H7 (cell line): ENCODE data around the gene SUPT4H1. TPM values are rescaled to one million over a fixed set of nuclear protein-coding genes. Genes with fewer than 3 reads are reported as not detected.

Source experiments
- DNase-seq: peaks from one replicate; pipeline ENCODE4 v3.0.0; 2012
- H3K27me3 ChIP-seq: 2 replicates; pipeline ENCODE4 v1.6.0; 2011; ENCODE audit warnings: mild to moderate bottlenecking, low read length; ENCODE audit not compliant: control insufficient read depth, insufficient read depth
- H3K36me3 ChIP-seq: replicated peaks from 2 replicates; pipeline ENCODE4 v1.5.1; 2011; ENCODE audit warnings: low read length; ENCODE audit not compliant: control insufficient read depth, insufficient read depth
- H3K4me3 ChIP-seq: 2 replicates; pipeline ENCODE4 v1.5.1; 2011; ENCODE audit warnings: low read depth, mild to moderate bottlenecking, control low read depth, low read length, moderate library complexity; ENCODE audit not compliant: insufficient read depth
- total RNA-seq: library from RNA; depleted of rRNA; stranded (reverse); fragments of >200 nt; shearing (Covaris generic); gene quantifications from 2 replicates; pipeline ENCODE4 v1.2.3, GENCODE V29; 2014

SUPT4H1 gene
- total RNA-seq, 1 experiment from 2014 or later, result 91.6 TPM

- H3K27me3 ChIP-seq, result no peaks in the 10 kb centered on the region
- H3K36me3 ChIP-seq, result no peaks in the 10 kb centered on the region; the same call in none of the 2 replicates
- no peak overlapping the region for H3K4me3 ChIP-seq
- peak; percentile 45 for DNase-seq
Measured at GRCh38 chr17:58310511-58311428, 41.2 kb downstream of the SUPT4H1 start.

GRCh38 chr17:58309918-58310259 lies 42.1 kb downstream of the SUPT4H1 start:
- Histone ChIP-seq H3K4me3 (no peak overlapping the region), H3K27me3 (no peaks in the 10 kb centered on the region), H3K36me3 (no peaks in the 10 kb centered on the region; the same call in none of the 2 replicates)
- no peak for DNase-seq

- Histone ChIP-seq H3K36me3 (no peaks in the 10 kb centered on the region; the same call in none of the 2 replicates), H3K27me3 (no peaks in the 10 kb centered on the region), H3K4me3 (no peak overlapping the region)
- DNase-seq, result peak; percentile 39
Measured at GRCh38 chr17:58308985-58309917, 42.8 kb downstream of the SUPT4H1 start.

GRCh38 chr17:58308173-58308984 lies 43.6 kb downstream of the SUPT4H1 start:
- Histone ChIP-seq H3K27me3 (no peaks in the 10 kb centered on the region), H3K36me3 (no peaks in the 10 kb centered on the region; the same call in none of the 2 replicates), H3K4me3 (no peak overlapping the region)
- DNase-seq, result peak; percentile 95

- DNase-seq, result no peak
- Histone ChIP-seq H3K27me3 (no peaks in the 10 kb centered on the region), H3K4me3 (no peak overlapping the region), H3K36me3 (no peaks in the 10 kb centered on the region; the same call in none of the 2 replicates)
Measured at GRCh38 chr17:58307468-58308172, 44.4 kb downstream of the SUPT4H1 start.

- H3K4me3 ChIP-seq, result no peak overlapping the region
- no peaks in the 10 kb centered on the region; the same call in none of the 2 replicates for H3K36me3 ChIP-seq
- DNase-seq, result no peak
Measured at GRCh38 chr17:58306131-58306951, 45.7 kb downstream of the SUPT4H1 start.

GRCh38 chr17:58305626-58306025 lies 46.4 kb downstream of the SUPT4H1 start:
- Histone ChIP-seq H3K36me3 (no peaks in the 10 kb centered on the region; the same call in 1 of the 2 replicates), H3K27me3 (no peaks in the 10 kb centered on the region), H3K4me3 (no peak overlapping the region)
- DNase-seq, result peak; percentile 55

More at GRCh38 chr17:58306131-58306951, 45.7 kb downstream of the SUPT4H1 start:
- H3K27me3 ChIP-seq, result no peaks in the 10 kb centered on the region

GRCh38 chr17:58304750-58305486 lies 47.1 kb downstream of the SUPT4H1 start:
- Histone ChIP-seq H3K36me3 (no peaks in the 10 kb centered on the region; the same call in 1 of the 2 replicates), H3K4me3 (no peak overlapping the region), H3K27me3 (no peaks in the 10 kb centered on the region; the same call in 1 of the 2 replicates)
- peak; percentile 33 for DNase-seq

- H3K27me3 ChIP-seq, result no peaks in the 10 kb centered on the region; the same call in 1 of the 2 replicates
- H3K36me3 ChIP-seq, result no peaks in the 10 kb centered on the region; the same call in 1 of the 2 replicates
- no peak overlapping the region for H3K4me3 ChIP-seq
- peak; percentile 96 for DNase-seq
Measured at GRCh38 chr17:58303971-58304749, 47.8 kb downstream of the SUPT4H1 start.

GRCh38 chr17:58302919-58303585 lies 48.9 kb downstream of the SUPT4H1 start:
- Histone ChIP-seq H3K27me3 (no peaks in the 10 kb centered on the region; the same call in 1 of the 2 replicates), H3K4me3 (no peak overlapping the region), H3K36me3 (no peaks in the 10 kb centered on the region; the same call in 1 of the 2 replicates)
- DNase-seq, result peak; percentile 70
